ENCODE results near the gene CXCR3. TPM values are rescaled to one million over a fixed set of nuclear protein-coding genes. Genes with fewer than 3 reads are reported as not detected.

CXCR3 gene
- total RNA-seq, 1 donor from 2014 or later = not detected

Other genes starting within 250 kb of the CXCR3 start
- gene OGT, start 85.4 kb downstream of the CXCR3 start, total RNA-seq = 201 to 206 TPM (median 202 TPM) in 3 replicates
- gene GCNA, start 40.1 kb downstream of the CXCR3 start, total RNA-seq = 0.84 to 1.1 TPM (median 0.94 TPM) in 3 replicates
- not detected in 3 replicates for gene CXorf49, start 99.8 kb upstream of the CXCR3 start, total RNA-seq
- gene CXorf49B, start 144.8 kb upstream of the CXCR3 start, total RNA-seq = not detected in 3 replicates

All from mesothelial cell of epicardium (in vitro differentiated cells).